ENCODE measurements around the gene CLIC3.

GRCh38 chr9:136985027-136985602 is 11.3 kb downstream of the CLIC3 start:
- TF ChIP-seq POLR2A (IDR thresholded peaks at IDR 0.05): no peak
- TF ChIP-seq CTCF (IDR thresholded peaks at IDR 0.05): no peak
